ENCODE results near the gene ERCC1.
"Not testable (repeated sequence)": the region's sequence is repeated elsewhere in the genome, so short reads cannot be mapped to it uniquely, and the experiment has no call there.

Gene ERCC1

DNA sequence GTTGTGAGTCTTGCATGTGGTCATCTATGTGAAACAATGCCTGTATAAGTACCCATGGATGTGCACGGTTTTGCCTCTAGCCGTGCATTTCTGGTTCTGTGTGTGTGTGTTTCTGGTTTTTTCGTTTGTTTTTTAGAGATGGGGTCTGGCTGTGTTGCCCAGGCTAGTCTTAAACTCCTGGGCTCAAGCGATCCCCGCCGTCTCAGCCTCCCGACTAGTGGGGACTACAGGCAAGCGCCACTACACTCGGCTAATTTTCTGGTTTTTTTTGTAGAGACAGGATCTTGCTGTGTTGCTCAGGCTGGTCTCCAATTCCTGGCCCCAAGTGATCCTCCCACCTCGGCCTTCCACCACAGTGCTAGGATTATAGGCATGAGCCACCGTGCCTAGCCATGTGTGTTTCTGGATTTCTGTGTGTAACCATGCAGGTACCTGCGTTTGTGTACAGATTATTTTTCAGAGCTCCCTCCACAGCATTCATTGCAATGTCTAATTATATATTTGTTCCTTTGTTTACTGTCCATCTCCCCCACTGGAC is 28.2 kb upstream of the ERCC1 start:
- DNase-seq = no peak

DNA sequence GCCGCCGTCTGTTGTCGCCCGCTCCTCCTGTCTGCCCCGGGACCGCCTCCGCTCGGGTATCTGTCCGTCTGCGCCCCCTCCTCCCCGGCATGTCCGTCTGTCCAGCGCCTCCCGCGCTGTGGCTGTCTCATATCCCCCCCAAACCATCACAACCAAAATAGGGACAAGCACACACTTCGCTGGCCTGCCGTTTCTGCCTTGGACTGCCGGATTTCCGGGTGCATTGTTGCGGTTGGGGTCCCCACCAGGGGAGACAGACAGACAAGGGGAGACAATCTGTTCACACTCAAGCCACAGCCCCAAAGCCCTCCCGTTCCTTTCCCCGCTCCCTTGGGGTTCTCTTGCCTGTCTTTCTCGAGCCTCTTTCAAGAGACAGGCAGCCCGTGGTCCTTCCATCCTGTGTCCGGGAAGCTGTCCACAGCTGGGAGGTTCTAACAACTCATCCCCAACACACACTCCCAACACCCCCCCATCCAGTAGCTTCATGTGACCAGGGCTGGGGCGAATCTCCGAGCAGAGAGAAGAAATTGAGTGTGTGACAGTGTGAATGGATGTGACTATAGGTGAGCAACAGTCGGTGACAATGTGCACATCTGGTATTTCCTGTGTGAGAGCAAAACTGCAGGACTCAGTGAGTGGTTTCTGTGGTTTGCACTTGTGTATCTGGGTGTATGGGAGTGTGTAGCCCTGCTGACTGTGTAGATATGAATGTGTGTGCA is 27.6 kb upstream of the ERCC1 start:
- DNase-seq = peak; percentile 79

DNA sequence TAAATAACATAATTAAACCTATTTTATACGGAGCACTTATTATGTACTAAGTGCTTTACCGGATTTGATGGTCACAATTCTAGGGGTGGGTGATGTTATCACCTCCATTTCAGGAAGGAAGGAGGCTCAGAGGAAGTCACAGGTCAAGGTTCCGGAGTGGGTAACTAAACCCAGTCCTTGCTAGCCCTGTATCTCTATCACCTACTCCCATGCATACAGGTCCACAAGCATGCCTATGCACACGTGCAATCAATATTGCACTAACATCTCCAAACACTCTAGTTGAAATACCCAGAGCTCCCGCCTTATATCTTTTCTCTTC is 26.3 kb upstream of the ERCC1 start:
- no peak for DNase-seq

DNA sequence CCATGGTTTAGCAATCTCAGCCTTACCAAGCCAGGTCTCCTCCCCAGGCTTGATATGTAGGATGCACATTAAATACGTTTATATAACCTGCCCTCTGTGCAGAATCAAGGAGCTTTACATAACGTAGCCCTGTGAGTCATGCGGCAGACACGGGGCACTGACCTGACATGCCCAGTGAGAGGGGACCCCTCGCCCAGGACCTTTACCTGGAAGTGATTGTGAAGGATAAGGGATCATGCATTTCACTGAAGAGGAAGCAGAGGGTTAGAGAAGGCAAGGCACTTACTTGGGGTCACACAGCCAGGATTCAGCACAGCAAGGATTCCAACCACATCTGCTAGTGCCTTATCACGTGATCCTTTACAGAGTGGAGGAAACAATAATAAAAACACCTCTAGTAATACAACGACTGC is 25.2 kb upstream of the ERCC1 start:
- DNase-seq = no peak

DNA sequence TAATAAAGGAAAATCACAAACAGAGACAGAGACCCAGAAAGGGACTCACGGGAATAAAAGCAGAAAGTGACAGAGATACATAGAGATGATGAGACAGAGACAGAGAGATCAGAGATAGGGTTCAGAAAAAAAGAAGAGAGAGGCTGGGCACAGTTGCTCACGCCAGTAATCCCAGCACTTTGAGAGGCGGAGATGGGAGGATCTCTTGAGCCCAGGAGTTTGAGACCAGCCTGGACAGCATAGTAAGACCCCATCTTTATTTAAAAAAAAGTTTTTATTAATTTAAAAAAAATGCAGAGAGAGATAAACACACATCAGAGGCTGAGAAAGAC is 24.7 kb upstream of the ERCC1 start:
- no peak for DNase-seq

DNA sequence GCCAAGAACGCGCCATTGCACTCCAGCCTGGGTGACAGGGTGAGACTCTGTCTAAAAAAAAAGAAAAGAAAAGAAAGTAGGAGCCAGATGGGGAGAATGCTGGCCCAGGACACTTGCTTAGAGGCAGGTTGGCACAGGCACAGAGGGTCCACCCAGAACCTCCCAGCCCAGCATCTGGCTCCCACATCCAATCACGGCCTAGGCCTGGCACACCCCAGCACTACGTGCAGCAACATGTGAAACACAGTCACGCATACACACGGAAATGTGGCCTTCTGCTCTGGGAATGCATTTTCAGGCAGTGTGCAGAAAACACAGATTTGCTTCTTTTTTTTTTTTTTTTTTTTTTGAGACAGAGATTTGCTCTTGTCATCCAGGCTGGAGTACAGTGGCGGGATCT is 23.2 kb upstream of the ERCC1 start:
- DNase-seq = no peak

DNA sequence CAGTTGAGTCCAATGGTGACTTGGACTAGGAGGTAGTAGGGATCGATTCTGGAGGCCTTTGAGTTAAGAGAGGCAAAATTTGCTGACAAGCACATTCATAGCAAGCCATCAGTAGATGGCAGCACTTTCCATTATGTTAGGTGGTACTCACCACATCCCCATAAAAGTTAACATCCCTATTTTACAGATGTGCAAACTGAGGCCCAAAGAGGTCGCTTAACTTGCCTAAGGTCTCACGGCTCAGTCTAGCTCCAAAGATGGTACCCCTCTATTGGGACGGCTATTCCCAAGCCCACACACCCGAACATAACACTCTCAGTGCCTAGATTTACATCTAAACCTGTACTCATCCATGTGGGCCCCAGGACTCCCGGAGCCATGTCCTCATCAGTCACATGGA is 22.6 kb upstream of the ERCC1 start:
- DNase-seq = no peak

DNA sequence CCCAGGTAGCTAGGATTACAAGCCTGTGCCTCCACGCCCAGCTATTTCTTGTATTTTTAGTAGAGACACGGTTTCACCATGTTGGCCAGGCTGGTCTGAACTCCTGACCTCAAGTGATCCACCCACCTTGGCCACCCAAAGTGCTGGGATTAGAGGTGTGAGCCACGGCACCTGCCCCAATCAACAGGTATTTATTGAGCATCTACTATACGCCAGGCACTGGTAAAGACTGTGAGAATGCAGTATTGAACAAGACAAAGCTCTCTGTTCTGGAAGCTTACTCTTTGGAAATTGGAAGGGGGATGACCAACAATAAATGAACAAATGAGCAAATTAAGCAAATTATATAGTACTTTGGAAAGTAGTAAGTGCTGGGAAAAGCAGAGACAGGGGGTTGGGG is 21.4 kb upstream of the ERCC1 start:
- no peak for DNase-seq

DNA sequence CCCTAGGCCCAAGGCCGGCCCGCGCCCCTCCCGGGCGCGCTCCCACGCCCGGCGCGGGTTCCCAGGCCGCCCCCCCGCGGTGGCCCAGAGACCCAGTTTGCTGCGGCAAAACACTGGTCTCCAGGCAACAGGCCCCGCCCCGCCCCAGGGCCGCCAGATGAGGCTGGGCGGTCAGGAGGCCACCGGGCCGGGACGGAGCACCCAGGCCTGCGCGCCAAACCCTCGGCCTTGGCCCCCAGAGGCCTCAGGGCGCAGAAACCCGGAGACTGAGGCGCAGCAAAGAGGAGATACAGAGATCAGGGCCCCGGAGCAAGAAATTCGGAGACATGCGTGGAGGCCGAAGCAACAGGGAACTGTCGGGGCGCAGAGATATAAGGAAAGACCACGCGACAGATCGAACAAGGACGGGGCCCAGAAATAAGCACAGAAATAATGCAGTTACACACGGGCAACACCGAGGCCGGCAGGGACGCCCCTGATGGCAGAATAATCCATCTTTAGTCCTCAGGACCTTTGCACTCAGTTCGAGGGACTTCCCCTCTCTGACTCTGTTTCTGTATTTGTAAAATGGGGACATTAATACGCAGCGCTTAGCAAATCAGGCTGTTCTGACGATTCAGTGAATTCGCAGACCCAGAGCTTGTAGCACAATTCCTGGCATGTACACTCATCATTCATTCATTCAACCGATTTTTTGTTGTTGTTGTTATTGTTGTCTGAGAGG is 20.8 kb upstream of the ERCC1 start:
- peak; percentile 86 for DNase-seq

DNA sequence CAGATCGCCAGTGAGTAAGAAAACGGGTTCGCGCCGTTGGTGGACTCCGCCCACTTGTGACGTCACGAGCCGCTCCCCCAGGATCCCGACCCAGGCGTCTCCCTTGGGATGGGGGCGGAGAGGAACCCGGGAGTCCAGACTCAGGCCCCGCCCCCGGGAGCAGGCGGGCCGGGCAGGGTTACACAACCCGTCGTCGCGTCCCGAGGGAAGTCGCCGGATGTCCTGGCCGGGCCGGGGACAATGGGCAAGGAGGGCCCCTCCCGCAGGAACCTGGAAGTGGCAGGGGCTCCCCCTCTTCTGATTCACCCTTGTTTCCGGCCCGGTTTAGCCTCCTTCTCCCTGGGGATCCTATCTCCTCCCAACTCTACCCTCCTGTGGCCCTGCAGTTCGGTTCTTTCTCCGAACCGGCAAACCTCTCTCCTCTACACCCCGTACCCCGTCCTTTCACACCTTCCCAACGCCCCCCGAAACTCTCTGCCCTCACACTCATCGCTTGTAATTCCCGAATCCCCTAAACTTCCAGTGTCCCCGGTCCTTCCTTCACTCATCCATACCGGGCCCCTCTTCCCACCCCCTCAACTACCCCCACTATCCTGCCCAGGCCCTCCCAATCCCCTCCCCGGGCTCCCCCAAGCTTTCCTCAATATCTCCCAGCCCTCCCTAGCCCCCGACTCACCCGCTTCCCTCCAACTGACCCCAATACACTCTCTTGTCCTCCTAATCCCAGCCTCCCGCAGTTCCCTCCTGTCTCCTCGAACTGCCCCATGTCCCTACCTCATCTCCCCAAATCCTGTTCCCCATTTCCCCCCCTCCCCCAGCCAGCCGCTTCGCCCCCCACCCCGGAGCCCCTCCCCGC is 20.0 kb upstream of the ERCC1 start:
- DNase-seq = peak; percentile 78

DNA sequence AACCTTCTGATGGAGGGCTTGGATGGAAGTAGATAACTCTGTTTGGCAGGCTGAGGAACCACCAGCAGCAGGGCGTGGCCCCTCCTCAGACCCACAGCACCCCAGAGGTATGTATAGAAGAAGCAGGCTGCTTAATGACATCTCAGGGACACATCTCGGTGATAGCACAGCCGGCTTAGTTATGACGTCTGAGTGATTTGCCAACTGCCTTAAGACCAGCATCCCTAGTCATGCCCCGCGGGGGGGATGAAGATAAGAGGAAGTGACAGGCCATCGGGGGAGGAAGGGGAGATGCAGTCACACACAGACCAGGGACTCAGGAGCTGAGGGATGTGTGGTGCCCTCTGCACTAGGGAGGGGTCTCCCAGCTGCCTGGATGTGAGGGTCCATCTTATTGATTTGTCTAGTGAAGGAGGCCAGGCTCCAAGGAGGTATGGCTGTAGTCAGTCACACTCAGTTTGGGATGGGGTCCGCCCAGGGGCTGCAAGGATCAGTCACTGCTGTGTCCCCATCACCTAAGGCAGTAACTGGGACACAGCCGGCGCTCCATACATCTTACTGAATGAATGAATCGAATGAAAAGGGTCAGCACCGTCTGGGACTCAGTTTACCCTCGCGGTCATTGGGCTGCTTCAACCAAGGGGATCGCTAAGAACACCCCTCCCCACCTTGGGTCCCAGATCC is 19.2 kb upstream of the ERCC1 start:
- no peak for DNase-seq

DNA sequence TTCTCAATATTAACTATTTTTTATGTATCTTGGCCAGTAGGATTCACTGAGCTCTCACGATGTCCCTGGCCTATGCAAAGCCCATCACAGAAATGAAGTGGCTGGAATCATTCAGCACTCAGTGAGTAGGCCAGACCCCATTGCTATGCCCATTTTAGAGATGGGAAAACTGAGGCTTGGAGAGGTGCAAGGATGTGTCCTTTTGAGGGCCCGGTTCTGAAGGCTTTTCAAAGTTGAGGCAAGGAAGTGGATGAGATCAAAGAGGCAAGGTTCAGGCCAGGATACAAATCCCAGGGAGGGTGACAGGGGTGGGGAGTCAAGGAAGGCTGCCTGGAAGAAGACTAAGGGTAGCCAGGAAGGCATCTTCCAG is 18.7 kb upstream of the ERCC1 start:
- DNase-seq = no peak

DNA sequence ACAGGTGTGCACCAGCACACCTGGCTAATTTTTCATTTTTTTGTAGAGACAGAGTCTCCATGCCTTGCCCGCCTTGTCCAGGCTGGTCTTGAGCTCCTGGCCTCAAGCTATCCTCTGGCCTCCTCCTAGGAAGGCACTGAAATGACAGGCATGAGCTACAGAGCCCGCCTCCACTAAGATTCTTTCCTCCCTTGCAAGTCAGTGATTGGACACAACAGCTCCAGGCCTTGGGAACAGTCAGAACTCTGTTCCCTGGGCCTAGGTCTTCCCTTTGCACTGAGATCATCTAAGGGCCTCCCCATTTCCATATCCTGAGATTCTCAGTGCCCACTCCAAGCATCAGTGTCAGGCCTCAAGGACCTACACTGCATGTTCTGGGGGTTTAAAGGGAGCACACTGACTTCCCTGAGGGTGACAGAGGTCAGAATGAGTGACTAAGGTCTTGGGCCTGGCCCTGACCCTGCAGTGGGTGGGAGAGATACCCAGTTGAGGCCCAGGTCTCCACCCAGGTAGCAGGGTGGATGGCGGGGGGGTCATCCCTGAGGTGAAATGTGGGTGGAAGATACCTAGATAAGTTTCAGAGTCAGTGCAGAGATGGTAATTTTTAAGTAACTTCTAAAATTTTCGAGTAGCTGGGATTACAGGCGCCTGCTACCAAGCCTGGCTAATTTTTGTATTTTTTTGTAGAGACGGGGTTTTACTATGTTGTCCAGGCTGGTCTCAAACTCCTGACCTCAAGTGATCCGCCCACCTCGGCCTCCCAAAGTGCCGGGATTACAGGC is 17.3 kb upstream of the ERCC1 start:
- DNase-seq = no peak

DNA sequence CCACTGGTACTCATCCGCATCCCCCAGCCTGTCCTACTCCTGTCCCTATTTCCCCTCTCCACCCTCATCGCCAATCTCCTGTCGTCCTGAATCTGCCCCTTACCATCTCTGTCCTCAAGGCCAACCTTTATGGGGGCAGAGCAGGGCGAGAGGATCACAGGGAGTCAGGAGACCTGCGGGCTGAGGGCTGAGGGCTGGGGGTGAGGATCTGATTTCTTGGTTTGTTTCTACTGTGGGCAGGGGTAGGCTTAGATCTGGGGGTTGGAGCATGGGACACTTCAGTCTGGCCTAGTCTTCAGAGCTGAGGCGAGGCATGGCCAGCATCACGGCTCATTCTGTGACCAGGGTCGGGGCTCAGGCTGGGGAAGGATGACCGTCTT is 16.5 kb upstream of the ERCC1 start:
- peak; percentile 69 for DNase-seq

DNA sequence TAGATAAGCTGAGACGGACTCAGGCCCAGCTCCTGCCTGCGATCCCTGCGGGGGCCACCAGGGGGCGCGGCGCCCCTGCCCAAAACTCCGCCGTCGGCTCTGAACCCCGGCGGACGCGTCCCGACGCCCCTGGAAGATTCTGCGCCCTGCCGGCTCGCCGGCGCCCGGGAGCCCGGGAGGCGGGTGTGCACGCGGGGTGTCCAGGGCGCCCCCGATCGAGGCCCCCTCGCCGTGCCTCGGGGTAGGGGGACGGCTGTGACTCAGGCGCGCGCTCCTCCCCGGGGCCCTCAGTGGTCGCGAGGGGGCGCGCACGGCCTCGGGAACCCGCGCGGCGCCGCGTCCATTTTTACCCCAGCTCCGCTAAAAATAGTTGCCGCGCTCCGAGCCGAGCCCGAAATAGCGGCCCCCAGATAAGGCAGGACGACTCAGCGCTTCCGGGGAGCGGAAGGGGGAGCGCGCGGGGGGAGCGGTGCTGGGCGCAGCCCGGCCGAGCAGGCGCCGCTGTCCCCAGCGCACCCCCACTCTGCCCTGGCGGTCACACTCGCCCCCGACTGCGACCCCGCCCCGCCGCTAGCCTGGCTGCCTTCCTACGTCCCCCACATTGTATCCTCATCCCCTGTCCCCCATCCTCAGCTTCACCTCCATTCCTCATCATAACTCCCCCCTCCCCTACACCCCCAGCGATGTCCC is 16.0 kb upstream of the ERCC1 start:
- DNase-seq = peak; percentile 95

DNA sequence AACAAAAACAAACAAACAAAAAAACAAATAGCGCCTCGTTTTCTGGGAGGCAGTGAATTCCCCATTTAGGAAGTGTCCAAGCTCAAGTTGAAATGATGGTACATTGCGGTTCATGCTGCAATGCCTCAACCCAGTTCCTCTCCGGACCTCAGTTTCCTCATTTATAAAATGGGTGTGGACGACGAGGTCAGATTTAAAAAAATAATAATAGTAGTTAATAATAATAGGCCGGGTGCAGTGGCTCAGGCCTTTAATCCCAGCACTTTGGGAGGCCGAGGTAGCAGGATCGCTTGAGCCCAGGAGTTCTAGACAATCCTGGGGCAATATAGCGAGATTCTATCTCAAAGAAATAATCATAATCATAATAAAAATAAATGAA is 15.5 kb upstream of the ERCC1 start:
- no peak for DNase-seq

DNA sequence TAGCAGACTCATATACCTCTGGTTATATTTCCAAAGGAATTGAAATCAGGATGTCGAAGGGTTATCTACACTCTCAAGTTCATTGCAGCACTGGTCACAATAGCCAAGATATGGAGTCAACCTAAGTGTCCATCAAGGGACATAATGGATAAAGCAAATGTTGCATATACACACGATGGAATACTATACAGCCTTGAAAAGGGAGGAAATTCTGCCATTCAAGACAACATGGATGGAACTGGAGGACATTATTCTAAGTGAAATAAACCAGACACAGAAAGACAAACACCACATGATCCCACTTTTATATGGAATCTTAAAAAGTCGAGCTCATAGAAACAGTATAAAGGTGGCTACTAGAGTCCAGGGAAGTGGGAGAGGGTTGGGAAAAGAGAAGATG is 13.6 kb upstream of the ERCC1 start:
- no peak for DNase-seq

DNA sequence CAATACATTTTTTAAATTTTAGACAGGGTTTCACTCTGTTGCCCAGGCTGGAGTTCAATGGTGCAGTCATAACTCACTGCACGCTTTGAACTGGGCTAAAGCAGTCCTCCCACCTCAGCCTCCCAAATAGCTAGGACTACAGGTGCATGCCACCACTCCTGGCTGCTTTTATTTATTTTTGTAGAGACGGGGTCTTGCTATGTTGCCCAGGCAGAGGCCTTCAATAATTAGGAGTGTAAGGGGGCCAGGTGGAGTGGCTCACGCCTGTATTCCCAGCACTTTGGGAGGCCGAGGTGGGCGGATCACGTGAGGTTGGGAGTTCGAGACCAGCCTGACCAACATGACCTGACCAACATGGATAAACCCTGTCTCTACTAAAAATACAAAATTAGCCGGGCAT is 8.8 kb upstream of the ERCC1 start:
- DNase-seq = not testable (repeated sequence)

DNA sequence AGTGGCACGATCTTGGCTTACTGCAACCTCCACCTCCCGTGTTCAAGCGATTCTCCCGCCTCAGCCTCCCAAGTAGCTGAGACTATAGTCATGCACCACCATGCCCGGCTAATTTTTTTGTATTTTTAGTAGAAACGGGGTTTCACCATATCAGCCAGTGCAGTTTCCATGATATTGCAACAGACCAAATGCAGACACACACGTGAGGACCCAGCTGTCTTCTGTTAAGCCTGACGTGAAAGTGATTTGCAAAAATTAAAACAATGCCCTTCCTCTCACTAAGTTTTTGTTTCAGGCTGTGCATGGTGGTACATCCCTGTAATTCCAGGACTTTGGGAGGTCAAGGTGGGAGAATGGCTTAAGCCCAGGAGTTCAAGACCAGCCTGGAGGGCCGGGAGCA is 7.3 kb upstream of the ERCC1 start:
- DNase-seq = not testable (repeated sequence)

DNA sequence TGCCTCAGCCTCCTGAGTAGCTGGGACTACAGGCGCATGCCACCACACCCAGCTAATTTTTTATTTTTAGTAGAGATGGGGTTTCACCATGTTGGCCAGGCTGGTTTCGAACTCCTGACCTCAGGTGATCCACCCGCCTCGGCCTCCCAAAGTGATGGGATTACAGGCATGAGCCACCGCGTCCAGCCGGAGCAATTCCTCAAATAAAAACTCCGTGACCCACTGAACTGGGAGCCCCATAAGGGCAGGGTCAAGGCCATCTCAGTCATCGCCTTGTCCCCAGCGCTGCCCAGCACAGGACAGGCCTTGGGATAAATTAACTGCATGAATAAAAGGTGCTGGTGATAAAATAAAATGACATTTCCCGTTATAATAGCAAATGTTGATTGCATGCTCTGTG is 6.2 kb upstream of the ERCC1 start:
- not testable (repeated sequence) for DNase-seq

DNA sequence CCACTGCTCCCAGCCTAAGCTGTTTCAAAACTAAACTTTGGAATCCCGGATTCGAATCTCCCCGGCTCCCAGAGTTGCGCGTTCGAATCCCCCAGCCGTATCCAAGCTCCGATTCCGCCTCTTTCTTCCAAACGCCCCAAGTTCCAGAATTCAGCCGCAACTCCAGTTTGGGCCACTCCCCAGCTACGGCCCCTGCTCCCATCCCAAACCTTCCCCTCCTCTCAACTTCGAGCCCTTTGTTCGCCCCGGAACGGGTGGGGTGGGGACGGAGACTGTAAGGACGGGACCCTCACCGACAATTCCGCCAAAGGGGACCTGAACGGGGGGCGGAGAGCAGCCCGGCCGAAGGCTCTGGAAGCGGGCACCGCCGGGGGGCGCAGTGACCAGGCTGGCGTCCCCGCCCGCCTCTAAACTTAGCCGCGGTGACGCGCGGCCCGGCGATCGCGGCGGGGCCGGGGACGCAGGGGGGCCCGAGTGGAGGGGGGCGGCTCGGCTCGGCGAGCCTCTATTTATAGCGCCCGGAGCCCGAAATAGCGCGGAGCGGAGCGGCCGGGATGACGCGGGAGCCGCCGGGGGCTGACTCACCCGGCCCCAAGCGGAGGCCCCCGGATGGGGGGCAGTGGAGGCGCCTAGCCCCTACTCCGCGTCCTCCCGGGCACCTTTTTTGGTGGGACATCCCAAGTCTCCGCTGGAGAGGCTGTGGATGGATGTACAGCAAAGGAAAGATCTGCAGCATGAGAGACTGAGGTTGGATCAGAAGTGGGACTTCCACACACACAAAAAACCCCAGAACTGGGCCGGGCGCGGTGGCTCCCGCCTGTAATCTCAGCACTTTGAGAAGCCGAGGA is 4.9 kb upstream of the ERCC1 start:
- DNase-seq = no peak
